ENCODE measurements around the gene CDK5.
A peak's percentile ranks its signal among the peaks of the same experiment; 100 is the strongest.
"Not testable (repeated sequence)": the region's sequence is repeated elsewhere in the genome, so short reads cannot be mapped to it uniquely, and the experiment has no call there.

Gene CDK5

GRCh38 chr7:151013733-151014497 lies 43.8 kb downstream of the CDK5 start:
- DNase-seq: peak; percentile 80

GRCh38 chr7:151013356-151013732 lies 44.4 kb downstream of the CDK5 start:
- DNase-seq: no peak

GRCh38 chr7:151012911-151013347 lies 44.8 kb downstream of the CDK5 start:
- peak; percentile 47 for DNase-seq

- DNase-seq: no peak
Measured at GRCh38 chr7:151012031-151012692, 45.5 kb downstream of the CDK5 start.

- not testable (repeated sequence) for DNase-seq
Measured at GRCh38 chr7:151011616-151012015, 46.1 kb downstream of the CDK5 start.

- no peak for DNase-seq
Measured at GRCh38 chr7:151011097-151011409, 46.6 kb downstream of the CDK5 start.

GRCh38 chr7:151010307-151011096 lies 47.2 kb downstream of the CDK5 start:
- peak; percentile 57 for DNase-seq

- no peak for DNase-seq
Measured at GRCh38 chr7:151010037-151010306, 47.7 kb downstream of the CDK5 start.

- no peak for DNase-seq
Measured at GRCh38 chr7:151009327-151010036, 48.2 kb downstream of the CDK5 start.

- peak; percentile 56 for DNase-seq
Measured at GRCh38 chr7:151008511-151009323, 49.0 kb downstream of the CDK5 start.

- no peak for DNase-seq
Measured at GRCh38 chr7:151008143-151008510, 49.6 kb downstream of the CDK5 start.

- DNase-seq: no peak
Measured at GRCh38 chr7:151007469-151007898, 50.2 kb downstream of the CDK5 start.

- DNase-seq: no peak
Measured at GRCh38 chr7:151006590-151007300, 51.0 kb downstream of the CDK5 start.

- no peak for DNase-seq
Measured at GRCh38 chr7:151005566-151005965, 52.1 kb downstream of the CDK5 start.

Measured in fibroblast of skin of abdomen (primary cell).